HG02852 (cell line): ENCODE measurements around the gene HLF.
"Not testable (repeated sequence)": the region's sequence is repeated elsewhere in the genome, so short reads cannot be mapped to it uniquely, and the experiment has no call there.

Experiments used
- ATAC-seq: cut with Tn5 transposase; IDR thresholded peaks from one replicate; pipeline ENCODE4 v1.9.1; 2021; ENCODE audit warnings: mild to moderate bottlenecking, moderate library complexity; ENCODE audit not compliant: unreplicated experiment

The HLF gene

GRCh38 chr17:55325406-55325805 is 60.6 kb downstream of the HLF start:
- ATAC-seq: no peak

GRCh38 chr17:55326030-55326429 is 61.3 kb downstream of the HLF start:
- no peak for ATAC-seq

GRCh38 chr17:55327225-55328088 is 62.7 kb downstream of the HLF start:
- ATAC-seq: no peak

GRCh38 chr17:55328514-55328913 is 63.8 kb downstream of the HLF start:
- not testable (repeated sequence) for ATAC-seq

GRCh38 chr17:55330344-55330933 is 65.7 kb downstream of the HLF start:
- no peak for ATAC-seq

GRCh38 chr17:55332296-55333041 is 67.7 kb downstream of the HLF start:
- no peak for ATAC-seq

- no peak for ATAC-seq
Observed at GRCh38 chr17:55334285-55334684, 69.5 kb downstream of the HLF start.

- no peak for ATAC-seq
Observed at GRCh38 chr17:55334881-55335540, 70.3 kb downstream of the HLF start.

- ATAC-seq: no peak
Observed at GRCh38 chr17:55335625-55336024, 70.9 kb downstream of the HLF start.

- no peak for ATAC-seq
Observed at GRCh38 chr17:55336426-55336825, 71.7 kb downstream of the HLF start.

- no peak for ATAC-seq
Observed at GRCh38 chr17:55340176-55340575, 75.4 kb downstream of the HLF start.

- ATAC-seq: no peak
Observed at GRCh38 chr17:55340686-55341085, 75.9 kb downstream of the HLF start.

GRCh38 chr17:55341432-55341831 is 76.7 kb downstream of the HLF start:
- peak; percentile 89 for ATAC-seq

- no peak for ATAC-seq
Observed at GRCh38 chr17:55342800-55343585, 78.2 kb downstream of the HLF start.

GRCh38 chr17:55343900-55344513 is 79.2 kb downstream of the HLF start:
- no peak for ATAC-seq

GRCh38 chr17:55344514-55344997 is 79.8 kb downstream of the HLF start:
- ATAC-seq: no peak

- no peak for ATAC-seq
Observed at GRCh38 chr17:55345132-55345531, 80.4 kb downstream of the HLF start.

- no peak for ATAC-seq
Observed at GRCh38 chr17:55346658-55347057, 81.9 kb downstream of the HLF start.

GRCh38 chr17:55347341-55347740 is 82.6 kb downstream of the HLF start:
- ATAC-seq: no peak
